HTR-8/SVneo (cell line): ENCODE measurements around the gene ALDH5A1.

Experiments
- DNase-seq: peaks from one replicate; pipeline ENCODE4 v3.0.0; 2011; ENCODE audit warnings: low spot score, mixed read lengths; ENCODE audit not compliant: insufficient read length
- FAIRE-seq: peaks from 2 replicates; lab custom pipeline; 2011; peaks lifted over from hg19 to GRCh38; lab: Jason Lieb, UNC

Gene ALDH5A1

GRCh38 chr6:24522228-24523176 lies 27.7 kb downstream of the ALDH5A1 start:
- no peak for FAIRE-seq
- no peak for DNase-seq

GRCh38 chr6:24524329-24524728 lies 29.6 kb downstream of the ALDH5A1 start:
- DNase-seq: no peak
- FAIRE-seq: no peak

GRCh38 chr6:24524805-24525204 lies 30.0 kb downstream of the ALDH5A1 start:
- DNase-seq: peak; percentile 29

GRCh38 chr6:24529985-24530384 lies 35.2 kb downstream of the ALDH5A1 start:
- FAIRE-seq (no peak), DNase-seq (no peak)

More at GRCh38 chr6:24524805-24525204, 30.0 kb downstream of the ALDH5A1 start:
- no peak for FAIRE-seq

- FAIRE-seq: no peak
Observed at GRCh38 chr6:24534329-24534728, 39.6 kb downstream of the ALDH5A1 start.

GRCh38 chr6:24535210-24535609 lies 40.4 kb downstream of the ALDH5A1 start:
- no peak for FAIRE-seq
- no peak for DNase-seq

More at GRCh38 chr6:24534329-24534728, 39.6 kb downstream of the ALDH5A1 start:
- DNase-seq: no peak

- DNase-seq (no peak), FAIRE-seq (no peak)
Observed at GRCh38 chr6:24536466-24536865, 41.7 kb downstream of the ALDH5A1 start.

- DNase-seq (no peak), FAIRE-seq (no peak)
Observed at GRCh38 chr6:24537082-24537699, 42.4 kb downstream of the ALDH5A1 start.

GRCh38 chr6:24537771-24538385 lies 43.1 kb downstream of the ALDH5A1 start:
- FAIRE-seq (no peak), DNase-seq (no peak)

- FAIRE-seq (no peak), DNase-seq (no peak)
Observed at GRCh38 chr6:24539416-24539815, 44.6 kb downstream of the ALDH5A1 start.

GRCh38 chr6:24540197-24540596 lies 45.4 kb downstream of the ALDH5A1 start:
- no peak for FAIRE-seq
- no peak for DNase-seq

- no peak for DNase-seq
- no peak for FAIRE-seq
Observed at GRCh38 chr6:24543683-24544082, 48.9 kb downstream of the ALDH5A1 start.

GRCh38 chr6:24545183-24545582 lies 50.4 kb downstream of the ALDH5A1 start:
- FAIRE-seq: no peak
- DNase-seq: no peak

- FAIRE-seq (no peak), DNase-seq (no peak)
Observed at GRCh38 chr6:24545691-24546090, 50.9 kb downstream of the ALDH5A1 start.

GRCh38 chr6:24546439-24546838 lies 51.7 kb downstream of the ALDH5A1 start:
- FAIRE-seq (no peak), DNase-seq (no peak)

GRCh38 chr6:24547243-24547642 lies 52.5 kb downstream of the ALDH5A1 start:
- peak; percentile 9 for FAIRE-seq
- DNase-seq: no peak

- FAIRE-seq (no peak), DNase-seq (no peak)
Observed at GRCh38 chr6:24549158-24549557, 54.4 kb downstream of the ALDH5A1 start.

GRCh38 chr6:24549674-24550353 lies 55.0 kb downstream of the ALDH5A1 start:
- no peak for DNase-seq
- FAIRE-seq: no peak

GRCh38 chr6:24551139-24551538 lies 56.4 kb downstream of the ALDH5A1 start:
- FAIRE-seq (no peak), DNase-seq (no peak)

GRCh38 chr6:24554474-24554873 lies 59.7 kb downstream of the ALDH5A1 start:
- no peak for FAIRE-seq
- no peak for DNase-seq
